Measurements from ENCODE around the gene FRMPD4. TPM values are rescaled to one million over a fixed set of nuclear protein-coding genes. Genes with fewer than 3 reads are reported as not detected.

FRMPD4 gene
- total and polyA plus RNA-seq, 2 donors from 2014 or later = not detected

- no peak overlapping the region for H3K9ac ChIP-seq (ENCODE audit: low read length in 3 of 3)
- no peak for TF ChIP-seq CTCF (IDR thresholded peaks at IDR 0.05; ENCODE audit: borderline replicate concordance, extremely low read depth, insufficient read depth)
- H3K4me3 ChIP-seq (ENCODE audit: low read length in 3 of 3) = no peak overlapping the region
- H3K4me1 ChIP-seq (ENCODE audit: control insufficient read depth in 2 of 3, insufficient read depth in 2 of 3, low read depth in 1 of 3, low read length in 3 of 3) = no peaks in the 10 kb centered on the region
- H3K9me3 ChIP-seq (ENCODE audit: control insufficient read depth in 2 of 3, insufficient read depth in 1 of 3, low read length in 3 of 3) = no peaks in the 10 kb centered on the region
- intact Hi-C loops (cut with DNase I) = no loop called here
- no peaks in the 10 kb centered on the region for H3K27me3 ChIP-seq (ENCODE audit: control insufficient read depth, insufficient read depth, low read length)
- DNase-seq (no peak), FAIRE-seq (no peak)
- no peaks in the 10 kb centered on the region for H3K36me3 ChIP-seq (ENCODE audit: control insufficient read depth in 2 of 3, insufficient read depth in 3 of 3, low read length in 3 of 3)
- H3K27ac ChIP-seq (ENCODE audit: low read depth in 2 of 2, low read length in 2 of 2) = no peak overlapping the region
Measured at GRCh38 chrX:12564221-12564620, 425.9 kb downstream of the FRMPD4 start.

- DNase-seq (peak in 1 of 5 donors; percentile 15), FAIRE-seq (peak; percentile 97)
- peak; percentile 39 for TF ChIP-seq CTCF (IDR thresholded peaks at IDR 0.05; ENCODE audit: borderline replicate concordance, extremely low read depth, insufficient read depth)
Measured at GRCh38 chrX:12567857-12568256, 429.6 kb downstream of the FRMPD4 start.

GRCh38 chrX:12570859-12571501, 432.7 kb downstream of the FRMPD4 start:
- H3K27me3 ChIP-seq (ENCODE audit: control insufficient read depth, insufficient read depth, low read length) = no peaks in the 10 kb centered on the region
- no peaks in the 10 kb centered on the region for H3K36me3 ChIP-seq (ENCODE audit: control insufficient read depth in 2 of 3, insufficient read depth in 3 of 3, low read length in 3 of 3)
- H3K4me1 ChIP-seq (ENCODE audit: control insufficient read depth in 2 of 3, insufficient read depth in 2 of 3, low read depth in 1 of 3, low read length in 3 of 3) = no peaks in the 10 kb centered on the region
- H3K9me3 ChIP-seq (ENCODE audit: control insufficient read depth in 2 of 3, insufficient read depth in 1 of 3, low read length in 3 of 3) = no peaks in the 10 kb centered on the region
- TF ChIP-seq CTCF (IDR thresholded peaks at IDR 0.05; ENCODE audit: borderline replicate concordance, extremely low read depth, insufficient read depth) = no peak
- H3K4me3 ChIP-seq (ENCODE audit: low read length in 3 of 3) = no peak overlapping the region
- FAIRE-seq (no peak), DNase-seq (peak in 1 of 5 donors; percentile 9)
- no peak overlapping the region for H3K27ac ChIP-seq (ENCODE audit: low read depth in 2 of 2, low read length in 2 of 2)
- H3K9ac ChIP-seq (ENCODE audit: low read length in 3 of 3) = no peak overlapping the region
- intact Hi-C loops (cut with DNase I) = no loop called here

More at GRCh38 chrX:12567857-12568256, 429.6 kb downstream of the FRMPD4 start:
- intact Hi-C loops (cut with DNase I) = no loop called here
- Histone ChIP-seq H3K36me3 (ENCODE audit: control insufficient read depth in 2 of 3, insufficient read depth in 3 of 3, low read length in 3 of 3) (no peaks in the 10 kb centered on the region), H3K27ac (ENCODE audit: low read depth in 2 of 2, low read length in 2 of 2) (no peak overlapping the region), H3K27me3 (ENCODE audit: control insufficient read depth, insufficient read depth, low read length) (no peaks in the 10 kb centered on the region), H3K4me3 (ENCODE audit: low read length in 3 of 3) (no peak overlapping the region), H3K9ac (ENCODE audit: low read length in 3 of 3) (no peak overlapping the region), H3K4me1 (ENCODE audit: control insufficient read depth in 2 of 3, insufficient read depth in 2 of 3, low read depth in 1 of 3, low read length in 3 of 3) (no peaks in the 10 kb centered on the region), H3K9me3 (ENCODE audit: control insufficient read depth in 2 of 3, insufficient read depth in 1 of 3, low read length in 3 of 3) (no peaks in the 10 kb centered on the region)

- Histone ChIP-seq H3K36me3 (ENCODE audit: control insufficient read depth in 2 of 3, insufficient read depth in 3 of 3, low read length in 3 of 3) (no peaks in the 10 kb centered on the region), H3K4me1 (ENCODE audit: control insufficient read depth in 2 of 3, insufficient read depth in 2 of 3, low read depth in 1 of 3, low read length in 3 of 3) (no peaks in the 10 kb centered on the region), H3K4me3 (ENCODE audit: low read length in 3 of 3) (no peak overlapping the region), H3K27ac (ENCODE audit: low read depth in 2 of 2, low read length in 2 of 2) (no peak overlapping the region), H3K27me3 (ENCODE audit: control insufficient read depth, insufficient read depth, low read length) (no peaks in the 10 kb centered on the region), H3K9me3 (ENCODE audit: control insufficient read depth in 2 of 3, insufficient read depth in 1 of 3, low read length in 3 of 3) (no peaks in the 10 kb centered on the region), H3K9ac (ENCODE audit: low read length in 3 of 3) (no peak overlapping the region)
- intact Hi-C loops (cut with DNase I) = no loop called here
- no peak for TF ChIP-seq CTCF (IDR thresholded peaks at IDR 0.05; ENCODE audit: borderline replicate concordance, extremely low read depth, insufficient read depth)
- FAIRE-seq (no peak), DNase-seq (no peak)
Measured at GRCh38 chrX:12579311-12579710, 441.0 kb downstream of the FRMPD4 start.
